ENCODE results near the gene PTBP3.

DNA sequence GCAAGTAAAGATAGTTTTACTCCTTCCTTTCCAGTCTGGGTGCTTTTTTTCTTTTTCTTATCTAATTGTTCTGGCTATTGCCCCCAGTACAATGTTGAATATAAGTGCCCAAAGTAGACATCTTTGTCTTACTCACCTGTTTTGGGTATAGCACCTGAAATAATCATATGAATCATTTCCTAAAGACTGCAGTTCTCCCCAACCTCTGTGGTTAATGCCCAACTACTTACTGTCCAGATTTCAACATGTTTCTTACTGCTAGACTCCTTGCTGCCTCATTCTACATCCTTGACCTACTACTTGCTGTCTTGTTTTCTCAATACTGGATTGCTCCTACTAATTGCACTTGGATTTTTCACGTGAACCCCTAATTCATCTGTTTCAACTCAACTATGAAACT lies 37.6 kb upstream of the PTBP3 start:
- TF ChIP-seq GATA2 (IDR thresholded peaks at IDR 0.05; ENCODE audit: low read depth, low read length) = no peak
- no peak for TF ChIP-seq GATA3 (IDR thresholded peaks at IDR 0.05; ENCODE audit: low read depth, low read length)

All from SH-SY5Y (cell line).